ENCODE results near the gene TPCN1.

Gene TPCN1

DNA sequence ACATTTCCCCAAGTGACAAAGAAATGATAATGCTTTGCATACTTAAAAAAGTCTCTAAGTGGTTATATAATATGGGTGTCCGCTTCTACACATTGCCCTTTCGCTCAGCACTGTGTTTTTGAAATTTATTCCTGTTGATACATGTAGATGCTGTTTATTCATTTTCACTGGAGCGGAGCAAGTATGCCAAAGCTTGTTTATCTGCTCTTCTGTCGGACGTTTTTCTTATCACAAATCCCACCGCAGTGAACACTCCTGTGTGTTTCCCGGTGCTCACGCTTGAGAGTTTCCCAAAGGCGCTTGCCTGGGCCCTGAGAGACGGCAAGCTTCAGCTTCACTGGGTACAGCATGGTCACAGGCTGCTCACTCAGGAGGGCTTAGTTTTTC, 50.2 kb downstream of the TPCN1 start:
- Histone ChIP-seq H3K9ac (ENCODE audit: insufficient read length) (no peak overlapping the region), H3K27ac (no peak overlapping the region), H3K4me3 (no peak overlapping the region), H3K36me3 (ENCODE audit: insufficient read depth, low read length) (no peaks in the 10 kb centered on the region), H3K9me3 (ENCODE audit: low read depth, low read length) (no peaks in the 10 kb centered on the region)
- TF ChIP-seq EZH2 (IDR thresholded peaks at IDR 0.05), result no peak
- TF ChIP-seq FOXP2 (optimal IDR thresholded peaks at IDR 0.05; ENCODE audit: control extremely low read depth, extremely low read length, insufficient read depth), result no peak
- TF ChIP-seq POLR2AphosphoS5 (IDR thresholded peaks at IDR 0.05; ENCODE audit: borderline replicate concordance, low read depth, low read length), result no peak
- DNase-seq (ENCODE audit: low read depth, low spot score), result no peak

DNA sequence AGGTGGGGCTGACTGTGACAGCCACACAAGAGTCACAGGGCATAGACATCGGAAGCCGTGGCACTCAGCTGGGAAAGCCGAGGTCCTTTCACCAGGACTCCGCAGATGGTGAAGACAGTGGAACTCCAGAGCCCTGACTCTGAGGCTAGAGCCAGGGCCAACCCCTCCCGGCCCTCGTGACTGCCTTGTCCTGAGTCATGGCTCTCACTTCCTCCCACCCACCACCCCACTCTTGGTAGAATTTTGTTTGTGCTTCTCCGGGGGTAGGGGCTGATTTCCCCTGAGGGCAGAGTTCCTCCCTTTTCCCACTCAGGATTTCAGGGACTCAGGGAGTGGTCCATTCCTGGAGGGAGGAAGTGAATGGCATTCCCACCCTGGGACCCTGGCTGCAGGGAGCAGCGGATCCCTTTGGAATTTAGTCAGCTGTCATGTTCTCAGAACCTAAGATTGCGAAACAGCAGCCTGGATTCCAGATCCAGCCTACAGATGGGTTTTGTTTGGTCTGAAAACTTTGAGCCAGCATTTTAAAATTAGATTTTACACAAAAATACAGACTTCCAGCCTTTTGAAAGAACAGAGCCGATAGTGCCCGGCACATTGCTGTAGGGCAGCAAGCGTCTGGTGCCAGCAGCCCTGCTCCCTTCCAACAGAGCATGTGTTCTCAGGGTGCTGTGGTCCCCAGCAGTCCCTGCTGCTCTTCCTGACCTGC, 50.7 kb downstream of the TPCN1 start:
- H3K27ac ChIP-seq, result no peak overlapping the region
- no peaks in the 10 kb centered on the region for H3K9me3 ChIP-seq (ENCODE audit: low read depth, low read length)
- DNase-seq (ENCODE audit: low read depth, low spot score), result no peak
- H3K4me3 ChIP-seq, result no peak overlapping the region
- no peak overlapping the region for H3K9ac ChIP-seq (ENCODE audit: insufficient read length)
- H3K36me3 ChIP-seq (ENCODE audit: insufficient read depth, low read length), result no peaks in the 10 kb centered on the region
- TF ChIP-seq POLR2AphosphoS5 (IDR thresholded peaks at IDR 0.05; ENCODE audit: borderline replicate concordance, low read depth, low read length) (no peak), EZH2 (IDR thresholded peaks at IDR 0.05) (no peak), FOXP2 (optimal IDR thresholded peaks at IDR 0.05; ENCODE audit: control extremely low read depth, extremely low read length, insufficient read depth) (no peak)

DNA sequence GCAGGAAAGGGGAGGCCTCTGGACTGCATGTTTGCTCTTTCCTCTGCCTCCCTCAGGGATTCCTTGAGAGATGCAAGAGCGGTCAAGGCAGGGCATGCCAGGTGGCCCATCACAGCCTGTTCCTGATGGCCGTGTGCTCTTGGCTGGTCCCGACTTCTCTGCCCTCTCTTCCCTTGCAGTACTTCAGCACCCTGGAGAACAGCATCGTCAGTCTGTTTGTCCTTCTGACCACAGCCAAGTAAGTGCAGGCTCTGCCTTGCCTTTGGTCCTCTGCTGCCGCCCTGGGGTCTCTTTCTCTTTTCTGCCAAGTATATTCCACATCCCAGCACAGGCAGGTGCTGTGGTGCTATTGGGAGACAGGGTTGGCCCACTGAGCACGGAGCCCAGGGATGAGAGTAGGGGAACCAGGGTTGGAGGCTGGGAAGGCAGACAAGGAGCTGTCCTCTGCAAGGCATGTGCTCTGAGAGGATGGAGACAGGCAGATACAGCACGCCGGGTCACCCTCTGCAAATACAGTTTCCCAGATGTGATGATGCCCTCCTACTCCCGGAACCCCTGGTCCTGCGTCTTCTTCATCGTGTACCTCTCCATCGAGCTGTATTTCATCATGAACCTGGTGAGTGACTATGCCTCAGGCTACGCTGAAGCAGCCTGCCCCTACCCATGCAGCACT, 51.9 kb downstream of the TPCN1 start:
- Histone ChIP-seq H3K9me3 (ENCODE audit: low read depth, low read length) (no peaks in the 10 kb centered on the region), H3K27ac (no peak overlapping the region), H3K36me3 (ENCODE audit: insufficient read depth, low read length) (no peaks in the 10 kb centered on the region), H3K9ac (ENCODE audit: insufficient read length) (no peak overlapping the region), H3K4me3 (no peak overlapping the region)
- no peak for DNase-seq (ENCODE audit: low read depth, low spot score)
- no peak for TF ChIP-seq EZH2 (IDR thresholded peaks at IDR 0.05)
- no peak for TF ChIP-seq POLR2AphosphoS5 (IDR thresholded peaks at IDR 0.05; ENCODE audit: borderline replicate concordance, low read depth, low read length)
- no peak for TF ChIP-seq FOXP2 (optimal IDR thresholded peaks at IDR 0.05; ENCODE audit: control extremely low read depth, extremely low read length, insufficient read depth)

DNA sequence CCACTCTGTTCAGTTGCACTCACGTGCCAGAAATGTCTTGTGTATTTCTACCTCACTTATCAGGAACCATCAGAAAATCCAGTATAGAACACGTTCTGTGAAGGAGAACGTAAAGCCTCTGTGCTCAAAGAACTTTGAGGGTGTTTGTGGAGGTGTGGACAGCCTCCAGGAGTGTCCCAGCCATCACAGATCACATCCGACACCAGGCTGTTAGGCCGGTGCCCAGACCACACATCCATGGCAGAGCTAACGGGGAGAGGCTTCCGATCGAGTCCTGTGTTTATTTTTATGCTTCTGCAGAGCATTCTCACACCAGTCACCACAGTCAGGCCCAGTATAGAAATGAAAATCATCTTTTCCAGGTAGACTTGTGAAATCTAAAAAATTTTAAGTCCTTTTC, 53.6 kb downstream of the TPCN1 start:
- DNase-seq (ENCODE audit: low read depth, low spot score), result no peak
- H3K9me3 ChIP-seq (ENCODE audit: low read depth, low read length), result no peaks in the 10 kb centered on the region
- H3K9ac ChIP-seq (ENCODE audit: insufficient read length), result no peak overlapping the region
- H3K4me3 ChIP-seq, result no peak overlapping the region
- no peak overlapping the region for H3K27ac ChIP-seq
- no peaks in the 10 kb centered on the region for H3K36me3 ChIP-seq (ENCODE audit: insufficient read depth, low read length)
- TF ChIP-seq POLR2AphosphoS5 (IDR thresholded peaks at IDR 0.05; ENCODE audit: borderline replicate concordance, low read depth, low read length) (no peak), FOXP2 (optimal IDR thresholded peaks at IDR 0.05; ENCODE audit: control extremely low read depth, extremely low read length, insufficient read depth) (no peak), EZH2 (IDR thresholded peaks at IDR 0.05) (no peak)

DNA sequence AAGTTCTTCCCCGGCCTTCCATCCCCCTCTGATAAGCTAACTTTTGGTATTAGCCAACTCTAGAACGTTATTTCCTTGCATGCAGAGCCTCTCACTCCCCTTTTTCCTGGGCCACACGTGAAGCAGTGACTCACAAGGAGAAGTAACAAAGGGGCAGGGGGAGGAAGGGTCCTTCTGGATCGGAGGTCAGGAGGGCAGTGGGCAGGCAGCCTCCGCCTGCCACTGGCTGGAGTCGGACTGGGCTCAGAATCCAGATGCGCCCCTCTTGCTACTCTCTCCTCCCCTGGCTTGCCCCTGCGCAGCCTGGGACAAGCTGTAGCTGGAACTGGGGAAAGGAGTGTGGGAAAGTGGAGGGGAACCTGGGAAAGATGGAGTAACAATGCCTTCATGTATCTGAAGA, 55.0 kb downstream of the TPCN1 start:
- H3K27ac ChIP-seq, result no peak overlapping the region
- DNase-seq (ENCODE audit: low read depth, low spot score), result no peak

DNA sequence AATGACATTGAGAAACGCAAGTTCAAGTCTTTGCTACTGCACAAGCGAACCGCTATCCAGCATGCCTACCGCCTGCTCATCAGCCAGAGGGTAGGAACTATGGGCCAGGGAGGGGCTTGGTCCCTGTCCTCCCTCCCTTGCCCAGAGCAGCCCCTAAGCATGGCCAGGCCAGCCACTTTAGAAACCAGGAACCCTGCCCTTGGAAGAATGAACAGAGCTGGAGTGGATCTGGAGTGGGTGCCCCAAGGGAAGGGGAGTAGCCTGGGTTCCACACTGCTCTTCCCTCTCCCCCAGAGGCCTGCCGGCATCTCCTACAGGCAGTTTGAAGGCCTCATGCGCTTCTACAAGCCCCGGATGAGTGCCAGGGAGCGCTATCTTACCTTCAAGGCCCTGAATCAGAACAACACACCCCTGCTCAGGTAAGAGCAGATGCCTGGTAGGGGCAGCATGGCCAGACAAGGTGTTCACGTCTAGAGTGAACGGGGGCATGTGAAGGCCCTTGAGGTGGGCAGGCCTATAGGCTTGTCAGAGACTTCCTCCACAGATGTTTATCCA, 55.8 kb downstream of the TPCN1 start:
- no peak for TF ChIP-seq FOXP2 (optimal IDR thresholded peaks at IDR 0.05; ENCODE audit: control extremely low read depth, extremely low read length, insufficient read depth)
- TF ChIP-seq POLR2AphosphoS5 (IDR thresholded peaks at IDR 0.05; ENCODE audit: borderline replicate concordance, low read depth, low read length), result no peak
- TF ChIP-seq EZH2 (IDR thresholded peaks at IDR 0.05), result no peak
- H3K27ac ChIP-seq, result no peak overlapping the region
- DNase-seq (ENCODE audit: low read depth, low spot score), result no peak
- no peaks in the 10 kb centered on the region for H3K9me3 ChIP-seq (ENCODE audit: low read depth, low read length)
- H3K4me3 ChIP-seq, result no peak overlapping the region
- H3K9ac ChIP-seq (ENCODE audit: insufficient read length), result no peak overlapping the region
- no peaks in the 10 kb centered on the region for H3K36me3 ChIP-seq (ENCODE audit: insufficient read depth, low read length)

More for the DNA sequence above, 55.0 kb downstream of the TPCN1 start:
- H3K36me3 ChIP-seq (ENCODE audit: insufficient read depth, low read length), result no peaks in the 10 kb centered on the region
- TF ChIP-seq FOXP2 (optimal IDR thresholded peaks at IDR 0.05; ENCODE audit: control extremely low read depth, extremely low read length, insufficient read depth) (no peak), EZH2 (IDR thresholded peaks at IDR 0.05) (no peak), POLR2AphosphoS5 (IDR thresholded peaks at IDR 0.05; ENCODE audit: borderline replicate concordance, low read depth, low read length) (no peak)
- H3K9me3 ChIP-seq (ENCODE audit: low read depth, low read length), result no peaks in the 10 kb centered on the region
- H3K4me3 ChIP-seq, result no peak overlapping the region
- no peak overlapping the region for H3K9ac ChIP-seq (ENCODE audit: insufficient read length)

DNA sequence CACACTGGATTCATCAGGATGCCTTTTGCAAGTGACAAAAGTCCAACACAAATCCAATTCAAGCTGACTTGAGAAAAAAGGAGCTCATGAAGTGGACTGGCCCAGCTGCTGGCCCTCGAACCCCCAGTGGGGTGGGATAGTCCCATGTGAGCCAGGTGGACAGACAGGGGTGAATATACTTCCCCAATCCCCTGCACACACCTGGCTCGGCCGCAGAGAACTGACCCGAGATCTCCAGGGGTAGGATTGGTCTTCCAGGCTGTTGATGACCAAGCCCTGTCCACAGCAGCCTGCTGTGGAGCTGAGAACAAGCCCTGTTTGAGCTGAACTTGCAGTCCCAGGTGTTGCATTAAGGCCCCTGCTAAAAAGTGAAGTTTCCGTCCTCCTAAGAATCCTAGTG, 56.2 kb downstream of the TPCN1 start:
- H3K36me3 ChIP-seq (ENCODE audit: insufficient read depth, low read length), result no peaks in the 10 kb centered on the region
- H3K27ac ChIP-seq, result no peak overlapping the region
- no peak for DNase-seq (ENCODE audit: low read depth, low spot score)
- no peaks in the 10 kb centered on the region for H3K9me3 ChIP-seq (ENCODE audit: low read depth, low read length)
- no peak overlapping the region for H3K4me3 ChIP-seq
- H3K9ac ChIP-seq (ENCODE audit: insufficient read length), result no peak overlapping the region
- TF ChIP-seq FOXP2 (optimal IDR thresholded peaks at IDR 0.05; ENCODE audit: control extremely low read depth, extremely low read length, insufficient read depth) (no peak), POLR2AphosphoS5 (IDR thresholded peaks at IDR 0.05; ENCODE audit: borderline replicate concordance, low read depth, low read length) (no peak), EZH2 (IDR thresholded peaks at IDR 0.05) (no peak)

DNA sequence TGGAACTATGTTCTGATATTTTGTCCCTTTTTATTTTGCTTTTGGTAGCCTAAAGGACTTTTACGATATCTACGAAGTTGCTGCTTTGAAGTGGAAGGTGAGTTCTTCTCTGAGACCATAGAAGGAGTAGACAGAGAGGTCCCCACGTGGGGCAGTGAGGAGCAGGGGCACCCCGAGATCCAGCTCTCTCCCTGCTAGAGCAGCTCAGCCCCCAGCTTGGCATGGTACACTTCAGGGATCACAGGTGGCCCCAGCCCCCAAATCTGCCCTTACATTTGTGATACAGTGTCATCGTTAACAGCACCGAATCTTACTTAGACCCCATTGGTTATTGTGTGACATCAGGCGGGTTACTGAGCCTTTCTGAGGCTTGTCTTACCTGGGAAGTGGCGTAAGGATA, 56.9 kb downstream of the TPCN1 start:
- no peak for DNase-seq (ENCODE audit: low read depth, low spot score)
- H3K9me3 ChIP-seq (ENCODE audit: low read depth, low read length), result no peaks in the 10 kb centered on the region
- no peak overlapping the region for H3K4me3 ChIP-seq
- H3K9ac ChIP-seq (ENCODE audit: insufficient read length), result no peak overlapping the region
- H3K27ac ChIP-seq, result no peak overlapping the region
- TF ChIP-seq EZH2 (IDR thresholded peaks at IDR 0.05) (no peak), POLR2AphosphoS5 (IDR thresholded peaks at IDR 0.05; ENCODE audit: borderline replicate concordance, low read depth, low read length) (no peak), FOXP2 (optimal IDR thresholded peaks at IDR 0.05; ENCODE audit: control extremely low read depth, extremely low read length, insufficient read depth) (no peak)
- no peaks in the 10 kb centered on the region for H3K36me3 ChIP-seq (ENCODE audit: insufficient read depth, low read length)
